ENCODE data around the gene NUDT13.

NUDT13 gene

DNA sequence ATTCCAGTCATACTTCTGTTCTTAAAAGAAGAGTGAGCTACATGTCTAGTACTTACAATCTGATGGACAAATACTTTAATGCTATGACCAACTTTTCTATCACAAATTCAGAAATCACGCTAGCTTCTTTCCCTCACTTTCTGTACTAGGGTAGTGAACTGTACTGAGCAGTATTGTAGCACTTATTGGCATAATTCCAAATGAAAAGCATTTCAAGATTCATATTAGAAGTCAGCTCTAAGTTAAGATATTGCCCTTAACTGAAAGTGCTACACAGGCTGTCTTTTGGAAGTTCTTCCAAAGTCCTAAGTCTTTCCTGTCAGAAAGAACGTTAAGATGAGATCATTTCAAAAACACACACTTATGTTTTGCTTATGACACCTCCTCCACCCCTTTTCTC is 27.0 kb upstream of the NUDT13 start:
- H2AFZ ChIP-seq, result no peak overlapping the region
- H3K9me3 ChIP-seq (ENCODE audit: control insufficient read depth, low read length), result no peaks in the 10 kb centered on the region
- H3K27ac ChIP-seq, result no peak overlapping the region
- H3K27me3 ChIP-seq (ENCODE audit: control insufficient read depth, insufficient read depth, low read length), result no peaks in the 10 kb centered on the region
- peaks cover 7% of the 10 kb centered on the region for H3K79me2 ChIP-seq
- H3K4me1 ChIP-seq, result no peaks in the 10 kb centered on the region
- H3K9ac ChIP-seq, result no peak overlapping the region
- no peaks in the 10 kb centered on the region for H3K36me3 ChIP-seq (ENCODE audit: control insufficient read depth, insufficient read depth, low read length)
- TF ChIP-seq, protein P1, sequence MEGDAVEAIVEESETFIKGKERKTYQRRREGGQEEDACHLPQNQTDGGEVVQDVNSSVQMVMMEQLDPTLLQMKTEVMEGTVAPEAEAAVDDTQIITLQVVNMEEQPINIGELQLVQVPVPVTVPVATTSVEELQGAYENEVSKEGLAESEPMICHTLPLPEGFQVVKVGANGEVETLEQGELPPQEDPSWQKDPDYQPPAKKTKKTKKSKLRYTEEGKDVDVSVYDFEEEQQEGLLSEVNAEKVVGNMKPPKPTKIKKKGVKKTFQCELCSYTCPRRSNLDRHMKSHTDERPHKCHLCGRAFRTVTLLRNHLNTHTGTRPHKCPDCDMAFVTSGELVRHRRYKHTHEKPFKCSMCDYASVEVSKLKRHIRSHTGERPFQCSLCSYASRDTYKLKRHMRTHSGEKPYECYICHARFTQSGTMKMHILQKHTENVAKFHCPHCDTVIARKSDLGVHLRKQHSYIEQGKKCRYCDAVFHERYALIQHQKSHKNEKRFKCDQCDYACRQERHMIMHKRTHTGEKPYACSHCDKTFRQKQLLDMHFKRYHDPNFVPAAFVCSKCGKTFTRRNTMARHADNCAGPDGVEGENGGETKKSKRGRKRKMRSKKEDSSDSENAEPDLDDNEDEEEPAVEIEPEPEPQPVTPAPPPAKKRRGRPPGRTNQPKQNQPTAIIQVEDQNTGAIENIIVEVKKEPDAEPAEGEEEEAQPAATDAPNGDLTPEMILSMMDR (IDR thresholded peaks at IDR 0.05), result no peak
- no peak overlapping the region for H3K4me2 ChIP-seq (ENCODE audit: low read length)
- H3K4me3 ChIP-seq (ENCODE audit: low read depth, low read length), result no peak overlapping the region

DNA sequence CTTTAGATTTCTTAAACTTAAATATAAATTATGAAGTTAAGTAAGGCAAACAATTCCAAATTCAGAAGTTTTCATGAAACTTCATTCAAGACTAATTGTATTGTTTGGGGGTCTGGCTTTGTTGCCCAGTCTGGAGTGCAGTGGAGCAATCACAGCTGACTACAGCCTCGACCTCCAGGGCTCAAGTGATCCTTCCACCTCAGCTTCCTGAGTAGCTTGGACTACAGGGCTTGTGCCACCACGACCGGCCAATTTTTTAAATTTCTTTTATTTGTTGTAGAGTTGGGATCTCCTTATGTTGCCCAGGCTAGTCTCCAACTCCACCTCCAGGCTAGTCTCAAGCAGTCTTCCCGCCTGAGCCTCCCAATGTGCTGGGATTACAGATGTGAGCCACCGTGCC is 26.0 kb upstream of the NUDT13 start:
- Histone ChIP-seq H2AFZ (no peak overlapping the region), H3K4me3 (ENCODE audit: low read depth, low read length) (no peak overlapping the region), H3K4me2 (ENCODE audit: low read length) (no peak overlapping the region), H3K9ac (no peak overlapping the region), H3K9me3 (ENCODE audit: control insufficient read depth, low read length) (no peaks in the 10 kb centered on the region), H3K27ac (no peak overlapping the region), H3K36me3 (ENCODE audit: control insufficient read depth, insufficient read depth, low read length) (no peaks in the 10 kb centered on the region), H3K4me1 (no peaks in the 10 kb centered on the region), H3K27me3 (ENCODE audit: control insufficient read depth, insufficient read depth, low read length) (no peaks in the 10 kb centered on the region), H3K79me2 (peaks cover 4% of the 10 kb centered on the region)
- TF ChIP-seq, protein P1 (IDR thresholded peaks at IDR 0.05), result no peak

DNA sequence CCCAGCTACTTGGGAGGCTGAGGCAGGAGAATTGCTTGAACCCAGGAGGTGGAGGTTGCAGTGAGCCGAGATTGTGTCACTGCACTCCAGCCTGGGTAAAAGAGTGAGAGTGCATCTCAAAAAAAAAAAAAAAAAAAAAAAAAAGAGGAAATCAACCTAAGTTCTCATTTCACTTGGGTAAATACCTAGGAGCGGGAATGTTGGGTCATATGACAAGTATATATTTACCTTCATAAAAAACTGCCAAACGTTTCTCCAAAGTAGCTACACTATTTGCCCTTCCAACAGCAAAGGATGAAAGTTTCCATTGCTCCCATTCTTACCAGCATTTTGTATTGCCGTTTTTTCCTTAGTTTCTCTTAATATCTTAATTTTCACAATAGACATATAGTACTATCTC is 23.4 kb upstream of the NUDT13 start:
- Histone ChIP-seq H3K36me3 (ENCODE audit: control insufficient read depth, insufficient read depth, low read length) (no peaks in the 10 kb centered on the region), H3K4me1 (no peaks in the 10 kb centered on the region), H2AFZ (no peak overlapping the region), H3K79me2 (peaks cover under 1% of the 10 kb centered on the region), H3K27ac (no peak overlapping the region), H3K27me3 (ENCODE audit: control insufficient read depth, insufficient read depth, low read length) (no peaks in the 10 kb centered on the region), H3K9me3 (ENCODE audit: control insufficient read depth, low read length) (no peaks in the 10 kb centered on the region), H3K9ac (no peak overlapping the region), H3K4me3 (ENCODE audit: low read depth, low read length) (no peak overlapping the region), H3K4me2 (ENCODE audit: low read length) (no peak overlapping the region)
- TF ChIP-seq, protein P1 (IDR thresholded peaks at IDR 0.05), result no peak

DNA sequence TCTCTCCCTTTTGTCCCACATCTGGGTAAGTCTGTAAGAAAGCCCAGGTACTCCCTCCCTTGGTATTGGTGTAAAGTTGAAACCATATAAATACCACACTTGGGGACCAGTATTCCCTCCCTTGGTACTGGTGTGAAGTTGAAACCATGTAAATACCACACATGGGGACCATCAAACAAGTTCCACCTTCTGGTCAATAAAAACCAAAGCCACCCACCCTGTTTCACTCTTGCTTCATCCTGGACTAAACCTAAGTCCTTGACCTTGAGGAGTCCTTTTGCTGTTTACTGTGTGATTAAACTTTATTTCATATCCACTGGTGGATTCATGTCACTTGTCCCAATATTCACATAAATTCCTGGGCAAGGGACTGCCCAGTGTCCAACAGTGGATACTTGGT is 22.0 kb upstream of the NUDT13 start:
- Histone ChIP-seq H3K4me1 (no peaks in the 10 kb centered on the region), H3K79me2 (peaks cover 2% of the 10 kb centered on the region), H2AFZ (no peak overlapping the region), H3K4me2 (ENCODE audit: low read length) (no peak overlapping the region), H3K4me3 (ENCODE audit: low read depth, low read length) (no peak overlapping the region), H3K36me3 (ENCODE audit: control insufficient read depth, insufficient read depth, low read length) (no peaks in the 10 kb centered on the region), H3K9ac (no peak overlapping the region), H3K27me3 (ENCODE audit: control insufficient read depth, insufficient read depth, low read length) (no peaks in the 10 kb centered on the region), H3K9me3 (ENCODE audit: control insufficient read depth, low read length) (no peaks in the 10 kb centered on the region), H3K27ac (no peak overlapping the region)
- TF ChIP-seq, protein P1 (IDR thresholded peaks at IDR 0.05), result no peak

DNA sequence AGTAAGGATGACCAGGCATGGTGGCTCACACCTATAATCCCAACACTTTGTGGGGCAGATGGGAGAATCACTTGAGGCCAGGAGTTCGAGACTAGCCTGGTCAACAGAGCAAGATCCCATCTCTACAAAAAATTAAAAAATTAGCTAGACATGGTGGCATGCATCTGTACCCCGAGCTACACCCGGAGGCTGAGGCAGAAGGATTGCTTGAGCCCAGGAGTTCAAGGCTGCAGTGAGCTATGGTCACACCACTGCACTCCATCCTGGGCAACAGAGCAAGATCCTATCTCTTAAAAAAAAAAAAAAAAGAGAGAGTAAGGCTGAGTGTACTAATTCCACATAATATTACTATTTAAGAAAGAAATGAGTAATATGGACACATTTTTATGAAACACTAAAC is 17.4 kb upstream of the NUDT13 start:
- no peak overlapping the region for H3K4me2 ChIP-seq (ENCODE audit: low read length)
- H3K4me3 ChIP-seq (ENCODE audit: low read depth, low read length), result no peak overlapping the region
- H3K27me3 ChIP-seq (ENCODE audit: control insufficient read depth, insufficient read depth, low read length), result no peaks in the 10 kb centered on the region
- no peak overlapping the region for H3K9ac ChIP-seq
- TF ChIP-seq, protein P1 (IDR thresholded peaks at IDR 0.05), result no peak
- H3K9me3 ChIP-seq (ENCODE audit: control insufficient read depth, low read length), result no peaks in the 10 kb centered on the region
- no peak overlapping the region for H3K27ac ChIP-seq
- H3K4me1 ChIP-seq, result no peaks in the 10 kb centered on the region
- H3K36me3 ChIP-seq (ENCODE audit: control insufficient read depth, insufficient read depth, low read length), result no peaks in the 10 kb centered on the region
- H2AFZ ChIP-seq, result no peak overlapping the region
- peaks cover 2% of the 10 kb centered on the region for H3K79me2 ChIP-seq
